Lung (tissue), 12 donors: ENCODE data around the gene ZG16B. TPM values are rescaled to one million over a fixed set of nuclear protein-coding genes. Genes with fewer than 3 reads are reported as not detected.

Source experiments
- ATAC-seq: fragments of 200-7000 bp; cut with Tn5 transposase; one replicate; pipeline ENCODE4 v1.9.1; 2020; ENCODE audit warnings: moderate number of reproducible peaks; ENCODE audit not compliant: insufficient read depth, low FRiP score
- DNase-seq, 3 donors: peaks; one replicate each; pipeline ENCODE4 v3.0.0-alpha.2; 2013 to 2017
- H3K27ac ChIP-seq, 2 donors: one replicate each; pipeline ENCODE4 v1.5.1; 2013; ENCODE audit warnings: mild to moderate bottlenecking in 2 of 2, moderate library complexity in 2 of 2, control low read depth in 1 of 2, inconsistent platforms in 1 of 2, low read depth in 1 of 2, low read length in 1 of 2
- H3K27me3 ChIP-seq, 3 donors: one replicate each; pipeline ENCODE4 v1.5.1; 2013; ENCODE audit warnings: low read length in 2 of 3; ENCODE audit not compliant: control insufficient read depth in 3 of 3, insufficient read depth in 3 of 3
- H3K36me3 ChIP-seq, 4 donors: one replicate each; pipeline ENCODE4 v1.5.1; 2013; ENCODE audit warnings: low read length in 4 of 4, mild to moderate bottlenecking in 1 of 4, moderate library complexity in 1 of 4; ENCODE audit not compliant: control insufficient read depth in 4 of 4, insufficient read depth in 4 of 4
- H3K4me1 ChIP-seq, 5 donors: one replicate each; pipeline ENCODE4 v1.5.1; 2013; ENCODE audit warnings: low read length in 5 of 5, mild to moderate bottlenecking in 2 of 5, moderate library complexity in 1 of 5; ENCODE audit not compliant: control insufficient read depth in 5 of 5, insufficient read depth in 5 of 5
- H3K4me3 ChIP-seq: one replicate; pipeline ENCODE4 v1.5.1; 2013; ENCODE audit warnings: mild to moderate bottlenecking, control low read depth, moderate library complexity
- H3K9ac ChIP-seq, 2 donors: one replicate each; pipeline ENCODE4 v1.5.1; 2013; ENCODE audit warnings: low read length in 2 of 2, control low read depth in 1 of 2; ENCODE audit not compliant: insufficient read depth in 1 of 2
- H3K9me3 ChIP-seq, 4 donors: one replicate each; pipeline ENCODE4 v1.5.1; 2013; ENCODE audit warnings: low read length in 3 of 4, mild to moderate bottlenecking in 1 of 4, moderate library complexity in 1 of 4; ENCODE audit not compliant: control insufficient read depth in 4 of 4, insufficient read depth in 3 of 4
- WGBS, 2 donors: extraction: QIAGEN DNeasy Blood & Tissue Kit; methylation state at CpG; one replicate each; pipeline ENCODE4 v1.1.7; 2013; 5-methylcytosine and 5-hydroxymethylcytosine counted together
- polyA plus RNA-seq, 2 donors: library from polyadenylated mRNA; stranded (reverse); fragments of 200-250 nt; gene quantifications; one replicate each; pipeline ENCODE4 v1.2.1, GENCODE V29; 2013
- total RNA-seq, 2 donors: library from RNA; depleted of rRNA in 1 of 2; stranded (reverse); fragments of >200 nt in 1 of 2; gene quantifications; one replicate each; pipeline ENCODE4 v1.2.1, GENCODE V29; 2014 to 2021
- TF ChIP-seq, protein P1 (sequence below): IDR thresholded peaks from 2 replicates; pipeline ENCODE4 v1.5.1; 2012; ENCODE audit warnings: mild to moderate bottlenecking; ENCODE audit errors: control extremely low read depth, extremely low read depth
- donor health status: control.
- donor health status: control.
- donor health status: Bipolar disorder and iron deficiency.
- donor health status: healthy.
- donor health status: DM: yes; HTN: yes; CAD: no.

Gene ZG16B
- total and polyA plus RNA-seq, 4 donors: 2.1 to 6.1 (median 4.3) TPM

DNA sequence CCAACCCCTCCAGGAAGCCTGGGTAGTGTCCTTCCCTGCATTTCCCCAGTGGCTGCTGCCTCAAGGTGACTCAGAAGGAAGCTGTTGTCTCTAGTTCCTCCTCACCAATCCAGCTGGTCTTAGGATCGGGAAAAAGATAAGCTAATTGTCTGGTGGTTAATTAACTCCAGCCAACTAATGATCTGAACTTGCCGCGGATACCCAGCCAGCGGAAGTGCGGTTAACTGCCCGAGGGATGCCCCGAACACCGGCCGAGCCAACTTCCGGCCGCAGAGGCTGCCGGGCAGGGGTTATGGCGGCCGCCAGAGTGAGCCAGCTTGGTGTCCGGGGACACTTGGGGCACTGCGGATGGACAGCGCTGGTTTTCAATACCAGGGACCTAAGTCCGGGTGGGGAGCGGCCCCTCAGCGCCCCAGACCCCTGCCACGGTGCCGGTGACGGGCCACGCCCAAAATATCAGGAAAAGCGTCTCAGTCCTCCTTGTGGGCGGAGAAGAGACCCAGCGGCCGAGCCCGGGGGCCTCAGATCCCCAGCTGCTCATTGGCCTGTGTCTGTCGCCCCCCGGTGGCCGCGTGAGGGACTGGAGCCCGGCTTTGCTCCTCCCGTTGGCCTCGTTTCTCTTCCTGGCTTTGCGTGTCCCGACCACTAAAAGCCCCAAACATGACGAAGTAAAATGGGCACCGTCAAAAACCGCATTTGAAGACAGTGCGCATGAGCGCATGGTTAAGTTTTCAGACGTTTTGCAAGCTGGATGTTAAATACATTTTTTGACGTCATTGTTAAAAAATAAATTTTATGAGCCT is 38.1 kb downstream of the ZG16B start:
- TF ChIP-seq, protein P1, sequence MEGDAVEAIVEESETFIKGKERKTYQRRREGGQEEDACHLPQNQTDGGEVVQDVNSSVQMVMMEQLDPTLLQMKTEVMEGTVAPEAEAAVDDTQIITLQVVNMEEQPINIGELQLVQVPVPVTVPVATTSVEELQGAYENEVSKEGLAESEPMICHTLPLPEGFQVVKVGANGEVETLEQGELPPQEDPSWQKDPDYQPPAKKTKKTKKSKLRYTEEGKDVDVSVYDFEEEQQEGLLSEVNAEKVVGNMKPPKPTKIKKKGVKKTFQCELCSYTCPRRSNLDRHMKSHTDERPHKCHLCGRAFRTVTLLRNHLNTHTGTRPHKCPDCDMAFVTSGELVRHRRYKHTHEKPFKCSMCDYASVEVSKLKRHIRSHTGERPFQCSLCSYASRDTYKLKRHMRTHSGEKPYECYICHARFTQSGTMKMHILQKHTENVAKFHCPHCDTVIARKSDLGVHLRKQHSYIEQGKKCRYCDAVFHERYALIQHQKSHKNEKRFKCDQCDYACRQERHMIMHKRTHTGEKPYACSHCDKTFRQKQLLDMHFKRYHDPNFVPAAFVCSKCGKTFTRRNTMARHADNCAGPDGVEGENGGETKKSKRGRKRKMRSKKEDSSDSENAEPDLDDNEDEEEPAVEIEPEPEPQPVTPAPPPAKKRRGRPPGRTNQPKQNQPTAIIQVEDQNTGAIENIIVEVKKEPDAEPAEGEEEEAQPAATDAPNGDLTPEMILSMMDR: peak; percentile 94
- H3K4me1 ChIP-seq: peaks cover 0 to 4% (median 0%) of the 10 kb centered on the region in 5 donors
- H3K9ac ChIP-seq: peak overlapping the region in 1 of 2 donors; percentile 62
- H3K36me3 ChIP-seq: no peaks in the 10 kb centered on the region
- H3K27ac ChIP-seq: peak overlapping the region; percentile 94
- peak overlapping the region; percentile 50 for H3K4me3 ChIP-seq
- peak; percentile 98 for ATAC-seq
- no peaks in the 10 kb centered on the region for H3K9me3 ChIP-seq
- H3K27me3 ChIP-seq: peaks cover 0 to 26% (median 21%) of the 10 kb centered on the region in 3 donors
- 0% methylated on average over 45 of the region's 45 CpGs for WGBS, 2 donors
- peak; percentile 93 to 95 (median 94) for DNase-seq

DNA sequence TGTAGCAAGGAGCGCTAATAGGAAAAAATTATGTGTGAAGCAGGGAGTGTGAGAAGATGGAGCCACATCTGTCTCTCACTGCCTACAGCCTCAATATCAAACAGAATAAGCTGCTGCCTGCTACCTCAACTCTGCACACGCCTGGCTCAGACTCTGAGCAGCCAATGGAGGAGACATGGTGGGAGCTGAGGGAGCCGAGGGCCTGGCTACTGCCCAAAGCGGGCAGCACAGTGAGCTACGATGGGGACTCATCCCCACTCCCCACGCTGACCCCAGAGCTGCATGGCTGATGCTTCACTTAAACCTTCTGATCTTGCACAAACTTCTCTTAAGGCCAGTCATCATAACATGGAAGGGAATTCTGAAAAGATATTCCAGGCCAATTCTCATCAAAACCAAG is 41.8 kb downstream of the ZG16B start:
- Histone ChIP-seq H3K27ac (no peak overlapping the region), H3K9me3 (no peaks in the 10 kb centered on the region), H3K27me3 (peaks cover 0 to 12% (median 4%) of the 10 kb centered on the region in 3 donors), H3K4me3 (no peak overlapping the region), H3K9ac (no peak overlapping the region), H3K36me3 (no peaks in the 10 kb centered on the region), H3K4me1 (peaks cover 0 to 4% (median 0%) of the 10 kb centered on the region in 5 donors)
- no peak for ATAC-seq
- no peak for DNase-seq
- TF ChIP-seq, protein P1: no peak
- 82 to 88% methylated on average over 6 of the region's 6 CpGs for WGBS, 2 donors

DNA sequence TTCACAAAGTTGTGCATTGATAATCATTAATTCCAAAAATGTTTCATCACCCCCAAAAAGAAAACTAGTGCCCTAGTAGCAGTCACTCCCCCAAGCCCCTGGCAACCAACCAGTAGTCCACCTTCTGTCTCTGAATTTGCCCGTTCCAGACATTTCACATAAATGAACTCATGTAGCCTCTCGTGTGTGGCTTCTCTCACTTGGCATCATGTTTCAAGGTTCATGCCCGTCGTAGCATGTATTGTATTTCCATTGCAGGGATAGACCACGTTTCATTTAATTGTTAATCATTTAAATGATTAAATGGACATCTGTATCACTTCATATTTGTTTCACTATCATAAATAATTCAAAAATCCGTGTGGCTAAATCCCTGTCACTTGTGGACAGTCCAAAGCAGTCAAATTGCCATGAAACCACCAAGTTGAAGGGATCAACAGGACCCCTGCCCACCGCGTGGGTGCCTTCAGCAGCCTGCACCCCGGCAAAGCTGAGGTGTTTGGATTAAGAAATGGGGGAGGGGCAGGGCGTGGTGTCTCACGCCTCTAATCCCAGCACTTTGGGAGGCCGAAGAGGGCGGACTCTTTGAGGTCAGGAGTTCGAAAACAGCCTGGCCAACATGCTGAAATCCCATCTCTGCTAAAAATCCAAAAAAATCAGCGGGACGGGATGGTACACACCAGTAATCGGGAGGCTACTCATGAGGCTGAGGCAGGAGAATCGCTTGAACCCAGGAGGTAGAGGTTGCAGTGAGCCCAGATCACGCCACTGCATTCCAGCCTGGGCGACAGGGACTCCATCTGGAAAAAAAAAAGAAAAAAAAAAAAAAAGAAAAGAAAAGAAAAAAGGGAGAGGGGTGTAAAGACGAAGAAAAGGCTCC is 44.2 kb downstream of the ZG16B start:
- Histone ChIP-seq H3K4me1 (no peaks in the 10 kb centered on the region), H3K27me3 (peaks cover 0 to 12% (median 4%) of the 10 kb centered on the region in 3 donors), H3K36me3 (no peaks in the 10 kb centered on the region), H3K27ac (no peak overlapping the region), H3K9me3 (no peaks in the 10 kb centered on the region), H3K4me3 (no peak overlapping the region), H3K9ac (no peak overlapping the region)
- DNase-seq (no peak), ATAC-seq (no peak)
- WGBS, 2 donors: 59 to 71% methylated on average over 21 of the region's 21 CpGs
- TF ChIP-seq, protein P1: no peak
